Keratinocyte (primary cell): ENCODE measurements around the gene BRD7. TPM values are rescaled to one million over a fixed set of nuclear protein-coding genes. Genes with fewer than 3 reads are reported as not detected.

Experiments used
- DNase-seq: peaks from one replicate; pipeline ENCODE4 v3.0.0-alpha.2; 2011; ENCODE audit warnings: low read depth, missing footprints, low spot score
- FAIRE-seq: peaks from 2 replicates; lab custom pipeline; 2011; peaks lifted over from hg19 to GRCh38; lab: Jason Lieb, UNC
- H2AFZ ChIP-seq: 2 replicates; pipeline ENCODE4 v1.6.0; 2012; ENCODE audit warnings: low read length, control low read depth, inconsistent platforms; ENCODE audit not compliant: control insufficient read depth
- H3K27ac ChIP-seq: 2 replicates; pipeline ENCODE4 v1.5.1; 2011; ENCODE audit warnings: low read length; ENCODE audit not compliant: control insufficient read depth, insufficient read depth
- H3K27me3 ChIP-seq: 3 replicates; pipeline ENCODE4 v1.6.0; 2011; ENCODE audit warnings: low read length; ENCODE audit not compliant: control insufficient read depth, insufficient read depth; ENCODE audit errors: extremely low read depth
- H3K36me3 ChIP-seq, 2 experiments: 2 replicates in 1 of 2; 3 replicates in 1 of 2; pipeline ENCODE4 v1.5.1; 2011; ENCODE audit warnings: low read length in 2 of 2, mild to moderate bottlenecking in 1 of 2; ENCODE audit not compliant: control insufficient read depth in 2 of 2, insufficient read depth in 2 of 2; ENCODE audit errors: extremely low read depth in 1 of 2
- H3K4me1 ChIP-seq: 3 replicates; pipeline ENCODE4 v1.5.1; 2011; ENCODE audit warnings: low read length; ENCODE audit not compliant: control insufficient read depth, insufficient read depth; ENCODE audit errors: extremely low read depth
- H3K4me2 ChIP-seq: 3 replicates; pipeline ENCODE4 v1.6.0; 2011; ENCODE audit warnings: low read depth, low read length; ENCODE audit not compliant: control insufficient read depth, insufficient read depth; ENCODE audit errors: extremely low read depth
- H3K4me3 ChIP-seq, 3 experiments: fragments of 200-600 bp in 1 of 3; sonication (generic) in 1 of 3; 2 replicates in 2 of 3; 3 replicates in 1 of 3; pipeline ENCODE4 v1.5.1; 2011 to 2016; ENCODE audit warnings: low read length in 3 of 3, mild to moderate bottlenecking in 3 of 3, control low read depth in 2 of 3, inconsistent platforms in 1 of 3, low read depth in 1 of 3, mixed read lengths in 1 of 3, mixed run types in 1 of 3, moderate library complexity in 1 of 3; ENCODE audit not compliant: control insufficient read depth in 2 of 3, insufficient read depth in 2 of 3; ENCODE audit errors: extremely low read depth in 1 of 3
- H3K79me2 ChIP-seq: 2 replicates; pipeline ENCODE4 v1.6.0; 2012; ENCODE audit warnings: low read length; ENCODE audit not compliant: control insufficient read depth, insufficient read depth
- H3K9ac ChIP-seq: 3 replicates; pipeline ENCODE4 v1.6.0; 2011; ENCODE audit warnings: low read length; ENCODE audit not compliant: control insufficient read depth, insufficient read depth; ENCODE audit errors: extremely low read depth
- H3K9me1 ChIP-seq: 3 replicates; pipeline ENCODE4 v1.6.0; 2011; ENCODE audit warnings: low read length; ENCODE audit not compliant: control insufficient read depth, insufficient read depth; ENCODE audit errors: extremely low read depth
- H3K9me3 ChIP-seq: 2 replicates; pipeline ENCODE4 v1.5.1; 2012; ENCODE audit warnings: low read depth, low read length; ENCODE audit not compliant: control insufficient read depth
- H4K20me1 ChIP-seq: 3 replicates; pipeline ENCODE4 v1.6.0; 2011; ENCODE audit warnings: low read length; ENCODE audit not compliant: control insufficient read depth, insufficient read depth; ENCODE audit errors: extremely low read depth
- CTCF ChIP-seq, 3 experiments: IDR thresholded peaks in 1 of 3; conservative IDR thresholded peaks in 1 of 3; optimal IDR thresholded peaks in 1 of 3; 2 replicates in 2 of 3; 3 replicates in 1 of 3; pipeline versions ENCODE3 to v1.5.1; 2011; ENCODE audit warnings: low read length in 3 of 3, mild to moderate bottlenecking in 3 of 3, moderate library complexity in 2 of 3, control low read depth in 1 of 3, inconsistent platforms in 1 of 3; ENCODE audit not compliant: insufficient read depth in 2 of 3; ENCODE audit errors: extremely low read depth in 1 of 3
- EZH2 ChIP-seq: IDR thresholded peaks from one replicate; pipeline ENCODE4 v1.6.1; 2012; ENCODE audit warnings: inconsistent platforms, mild to moderate bottlenecking, low read length, moderate library complexity
- dilution Hi-C: fragments of 300-500 bp; cut with MboI; formaldehyde crosslinking; loops from one replicate; pipeline ENCODE4 v1.7.0; 2020; ENCODE audit warnings: low sequenced_read_pairs; ENCODE audit not compliant: extremely low pct_ligation_motif_present
- polyA plus RNA-seq, 5 experiments: library from polyadenylated mRNA; depleted of rRNA in 3 of 5; stranded (reverse) in 3 of 5; stranded (forward) in 1 of 5; unstranded in 1 of 5; fragments of >200 nt; gene quantifications; 1 replicate in 1 of 5; 2 replicates in 3 of 5; 3 replicates in 1 of 5; pipeline versions ENCODE4 v1.2.1 to v1.2.3, GENCODE V29; 2011 to 2012; ENCODE audit warnings: missing spikeins in 2 of 5, low read depth in 1 of 5, low replicate concordance in 1 of 5

Gene BRD7
- polyA plus RNA-seq, 1 donor (not counting 4 experiments of a cell fraction or from before 2014, with no cell fraction given), result 66.6 TPM

- H3K4me1 ChIP-seq, result peaks cover 6% of the 10 kb centered on the region
- H3K27ac ChIP-seq, result no peak overlapping the region
- H4K20me1 ChIP-seq, result no peaks in the 10 kb centered on the region
- no peak overlapping the region for H3K4me2 ChIP-seq
- dilution Hi-C loops, result no loop called here
- peaks cover 2% of the 10 kb centered on the region for H3K9me1 ChIP-seq
- H3K79me2 ChIP-seq, result no peaks in the 10 kb centered on the region
- H3K9me3 ChIP-seq, result no peaks in the 10 kb centered on the region
- H2AFZ ChIP-seq, result no peak overlapping the region
- TF ChIP-seq EZH2, result no peak
- TF ChIP-seq CTCF (optimal IDR thresholded peaks at IDR 0.05 in 1 of 3, IDR thresholded peaks at IDR 0.05 in 1 of 3, conservative IDR thresholded peaks at IDR 0.05 in 1 of 3; ENCODE audit: extremely low read depth in 1 of 3, insufficient read depth in 2 of 3, low read length in 3 of 3), result no peak
- no peak overlapping the region for H3K9ac ChIP-seq
- H3K4me3 ChIP-seq, result no peak overlapping the region
- peaks cover 13 to 15% of the 10 kb centered on the region in 2 experiments for H3K36me3 ChIP-seq
- FAIRE-seq (no peak), DNase-seq (no peak)
- no peaks in the 10 kb centered on the region for H3K27me3 ChIP-seq
Observed at GRCh38 chr16:50310308-50311133, 58.3 kb downstream of the BRD7 start.

- no peak for DNase-seq
- Histone ChIP-seq H3K36me3 (peaks cover 6 to 10% of the 10 kb centered on the region in 2 experiments), H3K79me2 (no peaks in the 10 kb centered on the region), H3K4me3 (no peak overlapping the region), H4K20me1 (no peaks in the 10 kb centered on the region), H3K4me2 (no peak overlapping the region), H3K27ac (no peak overlapping the region), H3K9me1 (peaks cover 2% of the 10 kb centered on the region), H3K27me3 (no peaks in the 10 kb centered on the region), H3K9me3 (no peaks in the 10 kb centered on the region), H3K9ac (no peak overlapping the region), H3K4me1 (peaks cover 6% of the 10 kb centered on the region), H2AFZ (no peak overlapping the region)
- dilution Hi-C loops, result no loop called here
- no peak for FAIRE-seq
- no peak for TF ChIP-seq CTCF (optimal IDR thresholded peaks at IDR 0.05 in 1 of 3, IDR thresholded peaks at IDR 0.05 in 1 of 3, conservative IDR thresholded peaks at IDR 0.05 in 1 of 3; ENCODE audit: extremely low read depth in 1 of 3, insufficient read depth in 2 of 3, low read length in 3 of 3)
- no peak for TF ChIP-seq EZH2
Observed at GRCh38 chr16:50309527-50310307, 59.1 kb downstream of the BRD7 start.
